ENCODE measurements around the gene ERC2.

Gene ERC2

GRCh38 chr3:55893045-55893664 is 575.1 kb downstream of the ERC2 start:
- no peak for TF ChIP-seq ISL1 (CRISPR knock-in tag; IDR thresholded peaks at IDR 0.05)
- no peak for TF ChIP-seq CREB5 (CRISPR knock-in tag; IDR thresholded peaks at IDR 0.05; ENCODE audit: low read depth)
- TF ChIP-seq SNAI2 (CRISPR knock-in tag; IDR thresholded peaks at IDR 0.05): no peak
- TF ChIP-seq RARB (CRISPR knock-in tag; IDR thresholded peaks at IDR 0.05): no peak
- no peak for TF ChIP-seq ARNTL (CRISPR knock-in tag; IDR thresholded peaks at IDR 0.05; ENCODE audit: borderline replicate concordance, low read depth)
- TF ChIP-seq CSRNP3 (CRISPR knock-in tag; IDR thresholded peaks at IDR 0.05): no peak
- no peak for TF ChIP-seq TOX (CRISPR knock-in tag; IDR thresholded peaks at IDR 0.05; ENCODE audit: borderline replicate concordance)
- TF ChIP-seq ESRRG (CRISPR knock-in tag; IDR thresholded peaks at IDR 0.05): no peak
- TF ChIP-seq CSDC2 (CRISPR knock-in tag; IDR thresholded peaks at IDR 0.05): no peak
- no peak for TF ChIP-seq TSHZ2 (CRISPR knock-in tag; IDR thresholded peaks at IDR 0.05)
- no peak for TF ChIP-seq BACH2 (CRISPR knock-in tag; IDR thresholded peaks at IDR 0.05; ENCODE audit: borderline replicate concordance)
- no peak for TF ChIP-seq ZNF8 (CRISPR knock-in tag; IDR thresholded peaks at IDR 0.05)
- no peak for TF ChIP-seq ZNF565 (CRISPR knock-in tag; conservative IDR thresholded peaks at IDR 0.05; ENCODE audit: low read depth)

GRCh38 chr3:55891106-55891505 is 577.2 kb downstream of the ERC2 start:
- ATAC-seq: no peak
- no peak for TF ChIP-seq ZNF8 (CRISPR knock-in tag; IDR thresholded peaks at IDR 0.05)
- TF ChIP-seq ZFP30 (CRISPR knock-in tag; IDR thresholded peaks at IDR 0.05): no peak
- no peak for TF ChIP-seq TSHZ2 (CRISPR knock-in tag; IDR thresholded peaks at IDR 0.05)
- TF ChIP-seq PPARA (CRISPR knock-in tag; IDR thresholded peaks at IDR 0.05; ENCODE audit: borderline replicate concordance): no peak
- TF ChIP-seq ESRRG (CRISPR knock-in tag; IDR thresholded peaks at IDR 0.05): no peak
- TF ChIP-seq BACH2 (CRISPR knock-in tag; IDR thresholded peaks at IDR 0.05; ENCODE audit: borderline replicate concordance): no peak
- no peak for TF ChIP-seq CSDC2 (CRISPR knock-in tag; IDR thresholded peaks at IDR 0.05)
- no peak for TF ChIP-seq PATZ1 (CRISPR knock-in tag; IDR thresholded peaks at IDR 0.05; ENCODE audit: borderline replicate concordance)
- TF ChIP-seq ISL1 (CRISPR knock-in tag; IDR thresholded peaks at IDR 0.05): no peak

More at GRCh38 chr3:55893045-55893664, 575.1 kb downstream of the ERC2 start:
- ATAC-seq: no peak

GRCh38 chr3:55888282-55888885 is 579.9 kb downstream of the ERC2 start:
- ATAC-seq: no peak
- TF ChIP-seq CSDC2 (CRISPR knock-in tag; IDR thresholded peaks at IDR 0.05): no peak
- TF ChIP-seq ZFP30 (CRISPR knock-in tag; IDR thresholded peaks at IDR 0.05): no peak
- no peak for TF ChIP-seq PATZ1 (CRISPR knock-in tag; IDR thresholded peaks at IDR 0.05; ENCODE audit: borderline replicate concordance)
- no peak for TF ChIP-seq CSRNP3 (CRISPR knock-in tag; IDR thresholded peaks at IDR 0.05)
- no peak for TF ChIP-seq ESRRG (CRISPR knock-in tag; IDR thresholded peaks at IDR 0.05)
- TF ChIP-seq POU6F1 (CRISPR knock-in tag; IDR thresholded peaks at IDR 0.05; ENCODE audit: borderline replicate concordance, low read depth): no peak
- no peak for TF ChIP-seq ZNF8 (CRISPR knock-in tag; IDR thresholded peaks at IDR 0.05)
- no peak for TF ChIP-seq PPARA (CRISPR knock-in tag; IDR thresholded peaks at IDR 0.05; ENCODE audit: borderline replicate concordance)

Measured in SK-N-SH treated with all-trans-retinoic acid at 6 μM for 48 hours (cell line).